Ascending aorta (tissue), 2 donors: Measurements from ENCODE around the gene FKRP. TPM values are rescaled to one million over a fixed set of nuclear protein-coding genes. Genes with fewer than 3 reads are reported as not detected.
A peak's percentile ranks its signal among the peaks of the same experiment; 100 is the strongest.

ENCODE experiments used
- DNase-seq, 2 donors: peaks; one replicate each; pipeline ENCODE4 v3.0.0-alpha.2; 2019; ENCODE audit warnings: low spot score in 2 of 2
- H3K27ac ChIP-seq, 2 donors: fragments of 200-600 bp; sonication (generic); one replicate each; pipeline ENCODE4 v1.5.1; 2016 to 2017; ENCODE audit warnings: mild to moderate bottlenecking in 1 of 2
- H3K27me3 ChIP-seq: fragments of 200-600 bp; sonication (generic); one replicate; pipeline ENCODE4 v1.5.1; 2017
- H3K36me3 ChIP-seq, 2 donors: fragments of 200-600 bp; sonication (generic); one replicate each; pipeline ENCODE4 v1.5.1; 2016
- H3K4me1 ChIP-seq, 2 donors: fragments of 200-600 bp; sonication (generic); one replicate each; pipeline ENCODE4 v1.5.1; 2016 to 2017; ENCODE audit warnings: mild to moderate bottlenecking in 1 of 2
- H3K4me3 ChIP-seq, 2 donors: fragments of 200-600 bp; sonication (generic); one replicate each; pipeline ENCODE4 v1.5.1; 2016 to 2017; ENCODE audit warnings: mild to moderate bottlenecking in 1 of 2
- H3K9me3 ChIP-seq, 2 donors: fragments of 200-600 bp; sonication (generic); one replicate each; pipeline ENCODE4 v1.5.1; 2016
- intact Hi-C: fragments of 100-400 bp; cut with DNase I; formaldehyde crosslinking; loops from one replicate; pipeline ENCODE4 v1.15.1; 2023
- total RNA-seq: library from RNA; depleted of rRNA; stranded (reverse); fragments of >200 nt; gene quantifications from one replicate; pipeline ENCODE4 v1.1.0, GENCODE V29; 2016
- TF ChIP-seq, protein P1 (sequence below), 3 experiments: fragments of 200-600 bp in 2 of 3; fragments of 450-650 bp in 1 of 3; sonication (generic) in 2 of 3; IDR thresholded peaks; one replicate each; pipeline ENCODE4 v1.5.1; 2016 to 2019; ENCODE audit warnings: antibody characterized with exemption in 3 of 3, mild to moderate bottlenecking in 1 of 3, moderate library complexity in 1 of 3

The FKRP gene
- total RNA-seq, 1 donor from 2014 or later: 11.8 TPM

DNA sequence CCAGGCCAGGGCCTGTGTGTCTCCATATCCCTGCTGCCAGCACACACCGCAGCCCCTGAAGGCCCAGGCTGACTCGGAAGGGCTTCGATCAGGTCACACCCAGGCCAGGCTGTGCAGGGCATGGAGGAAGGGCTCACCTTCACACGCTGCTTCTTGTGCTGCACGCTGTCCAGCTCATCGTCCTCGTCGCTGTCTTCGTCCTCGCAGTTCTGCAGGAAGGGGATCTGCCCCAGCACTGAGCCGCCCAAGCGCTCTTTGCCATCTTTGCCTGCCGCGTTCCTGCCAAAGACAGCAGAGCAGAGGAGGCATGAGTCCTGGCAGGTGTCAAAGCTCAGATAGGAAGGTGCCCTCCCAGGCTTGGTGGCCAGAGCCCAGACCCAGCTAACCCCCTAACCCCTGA is 15.3 kb upstream of the FKRP start:
- TF ChIP-seq, protein P1, sequence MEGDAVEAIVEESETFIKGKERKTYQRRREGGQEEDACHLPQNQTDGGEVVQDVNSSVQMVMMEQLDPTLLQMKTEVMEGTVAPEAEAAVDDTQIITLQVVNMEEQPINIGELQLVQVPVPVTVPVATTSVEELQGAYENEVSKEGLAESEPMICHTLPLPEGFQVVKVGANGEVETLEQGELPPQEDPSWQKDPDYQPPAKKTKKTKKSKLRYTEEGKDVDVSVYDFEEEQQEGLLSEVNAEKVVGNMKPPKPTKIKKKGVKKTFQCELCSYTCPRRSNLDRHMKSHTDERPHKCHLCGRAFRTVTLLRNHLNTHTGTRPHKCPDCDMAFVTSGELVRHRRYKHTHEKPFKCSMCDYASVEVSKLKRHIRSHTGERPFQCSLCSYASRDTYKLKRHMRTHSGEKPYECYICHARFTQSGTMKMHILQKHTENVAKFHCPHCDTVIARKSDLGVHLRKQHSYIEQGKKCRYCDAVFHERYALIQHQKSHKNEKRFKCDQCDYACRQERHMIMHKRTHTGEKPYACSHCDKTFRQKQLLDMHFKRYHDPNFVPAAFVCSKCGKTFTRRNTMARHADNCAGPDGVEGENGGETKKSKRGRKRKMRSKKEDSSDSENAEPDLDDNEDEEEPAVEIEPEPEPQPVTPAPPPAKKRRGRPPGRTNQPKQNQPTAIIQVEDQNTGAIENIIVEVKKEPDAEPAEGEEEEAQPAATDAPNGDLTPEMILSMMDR (IDR thresholded peaks at IDR 0.05): no peak
- no peaks in the 10 kb centered on the region for H3K27me3 ChIP-seq
- intact Hi-C loops: no loop called here
- no peaks in the 10 kb centered on the region for H3K9me3 ChIP-seq
- no peaks in the 10 kb centered on the region for H3K4me1 ChIP-seq
- H3K4me3 ChIP-seq: no peak overlapping the region
- no peak for DNase-seq
- H3K27ac ChIP-seq: no peak overlapping the region
- H3K36me3 ChIP-seq: peaks cover 85 to 89% of the 10 kb centered on the region in 2 donors

DNA sequence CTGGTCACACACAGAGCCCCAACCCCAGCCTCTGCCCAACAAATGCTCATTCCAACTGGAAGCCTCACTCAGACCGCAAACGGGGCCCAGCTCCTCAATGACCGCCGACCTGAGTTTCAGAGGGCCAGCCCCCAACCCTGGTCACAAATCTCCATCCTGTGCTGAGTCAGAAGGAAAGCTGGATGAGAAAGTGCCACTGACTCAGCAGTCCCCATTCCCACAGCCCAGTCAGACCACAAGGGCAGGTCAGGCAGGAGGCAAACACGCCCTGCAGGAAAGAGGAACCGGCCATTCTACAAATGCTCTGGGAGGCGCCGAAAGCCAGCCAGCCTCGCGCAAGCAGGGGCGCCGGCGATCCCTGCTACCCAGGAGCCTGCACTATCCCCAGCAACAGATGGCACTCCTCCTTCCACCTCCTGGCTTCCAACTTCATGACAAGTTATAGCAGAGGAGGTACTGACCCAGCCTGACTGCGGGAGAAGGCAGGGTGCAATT is 14.8 kb upstream of the FKRP start:
- Histone ChIP-seq H3K4me3 (no peak overlapping the region), H3K9me3 (no peaks in the 10 kb centered on the region), H3K27ac (no peak overlapping the region), H3K27me3 (no peaks in the 10 kb centered on the region), H3K4me1 (no peaks in the 10 kb centered on the region), H3K36me3 (peaks cover 85 to 89% of the 10 kb centered on the region in 2 donors)
- DNase-seq: no peak
- TF ChIP-seq, protein P1 (IDR thresholded peaks at IDR 0.05): no peak
- intact Hi-C loops: no loop called here

DNA sequence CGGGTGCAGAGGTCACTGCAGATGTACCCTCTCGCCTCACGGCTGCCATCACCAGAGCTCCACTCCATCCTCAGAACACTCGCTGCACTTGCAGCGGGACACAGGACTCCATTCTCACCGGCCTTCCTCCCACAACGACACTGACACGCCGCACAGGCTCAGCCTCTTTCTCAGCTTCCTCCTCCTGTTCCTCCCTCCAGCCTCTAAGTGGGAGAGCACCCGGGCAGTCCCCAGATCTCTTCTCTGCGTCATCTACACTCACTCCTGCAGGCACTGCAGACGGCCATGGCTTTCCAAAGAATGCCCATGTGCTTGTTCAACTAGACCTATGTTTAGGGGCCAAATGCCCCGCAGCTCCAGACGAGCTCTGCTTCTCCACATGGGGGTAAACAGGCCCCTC is 14.3 kb upstream of the FKRP start:
- H3K27me3 ChIP-seq: no peaks in the 10 kb centered on the region
- H3K27ac ChIP-seq: no peak overlapping the region
- no peak overlapping the region for H3K4me3 ChIP-seq
- no peak for DNase-seq
- intact Hi-C loops: no loop called here
- no peaks in the 10 kb centered on the region for H3K4me1 ChIP-seq
- TF ChIP-seq, protein P1 (IDR thresholded peaks at IDR 0.05): no peak
- peaks cover 80 to 84% of the 10 kb centered on the region in 2 donors for H3K36me3 ChIP-seq
- H3K9me3 ChIP-seq: no peaks in the 10 kb centered on the region

DNA sequence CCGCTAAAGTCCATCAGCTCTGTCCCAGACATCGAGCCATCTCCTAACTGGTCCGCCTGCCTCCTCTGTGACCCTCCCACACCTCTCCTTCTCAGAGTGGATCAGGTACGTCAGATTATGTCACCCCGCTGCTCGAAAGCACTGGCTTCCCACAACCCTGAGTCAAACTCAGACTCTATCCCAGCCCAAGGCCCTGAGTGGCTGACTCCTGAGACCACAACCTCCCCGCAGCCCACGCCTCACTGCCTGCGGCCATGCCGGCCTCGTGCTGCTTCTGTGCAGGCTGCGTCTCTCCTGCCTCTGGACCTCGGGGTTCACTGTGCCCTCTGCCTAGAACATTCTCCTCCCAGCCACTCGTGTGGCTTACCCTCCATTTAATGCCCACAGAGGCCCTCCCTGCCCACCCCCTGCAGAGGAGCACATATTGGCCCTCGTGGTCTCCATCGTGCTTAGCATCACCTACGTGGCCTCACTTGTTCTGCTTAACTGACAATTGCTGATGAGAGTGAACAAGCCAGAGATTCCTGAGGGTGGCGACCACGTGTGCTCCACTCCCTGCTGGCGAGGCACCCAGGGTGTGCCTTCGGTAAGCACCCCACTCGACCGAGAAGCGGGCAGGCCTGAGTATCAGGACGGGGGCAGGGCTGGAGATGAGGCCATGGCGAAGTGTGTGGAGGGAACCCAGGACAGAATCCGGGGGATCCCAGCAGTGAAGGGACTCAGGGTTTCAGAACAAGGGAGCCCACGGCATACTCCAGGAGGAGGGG is 13.5 kb upstream of the FKRP start:
- intact Hi-C loops: no loop called here
- Histone ChIP-seq H3K4me1 (no peaks in the 10 kb centered on the region), H3K36me3 (peaks cover 73 to 78% of the 10 kb centered on the region in 2 donors), H3K4me3 (no peak overlapping the region), H3K9me3 (no peaks in the 10 kb centered on the region), H3K27ac (no peak overlapping the region), H3K27me3 (no peaks in the 10 kb centered on the region)
- TF ChIP-seq, protein P1 (IDR thresholded peaks at IDR 0.05): no peak
- DNase-seq: no peak

DNA sequence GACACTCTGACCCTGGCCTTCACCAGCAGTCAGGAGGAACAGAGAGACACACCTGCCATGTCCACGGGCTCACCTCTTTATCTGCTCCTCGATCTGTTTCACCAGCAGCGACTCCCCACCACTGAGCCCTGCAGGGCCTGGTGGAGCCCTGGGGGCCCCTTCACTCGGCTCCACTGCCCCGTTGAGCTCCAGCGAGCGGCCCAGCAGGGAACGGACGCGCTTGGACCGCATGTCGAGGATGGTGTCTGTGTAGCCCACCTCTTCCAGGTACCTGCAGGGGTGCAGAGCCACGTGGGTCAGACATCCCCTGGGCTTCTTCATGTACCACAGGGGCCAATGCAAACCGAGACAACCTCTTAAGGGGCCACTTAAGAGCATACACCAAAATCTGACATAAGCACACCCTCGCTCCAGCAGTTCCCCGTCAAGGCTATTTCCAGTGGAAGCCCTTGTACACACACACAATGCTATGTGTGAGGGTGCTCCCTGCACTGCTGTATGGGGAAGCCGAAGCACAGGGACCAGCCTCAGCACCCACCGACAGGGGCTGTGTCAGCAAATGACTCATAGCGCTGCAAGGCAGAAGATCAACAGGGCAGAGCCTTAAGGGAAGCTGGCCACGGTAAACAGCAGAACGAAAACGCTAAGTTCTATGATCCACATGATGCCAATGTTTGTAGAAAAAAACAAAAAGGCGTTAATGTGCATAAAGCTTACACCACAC is 12.7 kb upstream of the FKRP start:
- intact Hi-C loops: no loop called here
- Histone ChIP-seq H3K27me3 (no peaks in the 10 kb centered on the region), H3K4me3 (no peak overlapping the region), H3K4me1 (no peaks in the 10 kb centered on the region), H3K27ac (no peak overlapping the region), H3K9me3 (no peaks in the 10 kb centered on the region), H3K36me3 (peaks cover 65 to 78% of the 10 kb centered on the region in 2 donors)
- peak in 1 of 2 donors; percentile 47 for DNase-seq
- TF ChIP-seq, protein P1 (IDR thresholded peaks at IDR 0.05): no peak
